Measurements from ENCODE around the gene TRIM39. TPM values are rescaled to one million over a fixed set of nuclear protein-coding genes. Genes with fewer than 3 reads are reported as not detected.

TRIM39 gene
- total RNA-seq, 6 experiments from 2014 or later, result 8.7 to 12.2 (median 10.8) TPM

DNA sequence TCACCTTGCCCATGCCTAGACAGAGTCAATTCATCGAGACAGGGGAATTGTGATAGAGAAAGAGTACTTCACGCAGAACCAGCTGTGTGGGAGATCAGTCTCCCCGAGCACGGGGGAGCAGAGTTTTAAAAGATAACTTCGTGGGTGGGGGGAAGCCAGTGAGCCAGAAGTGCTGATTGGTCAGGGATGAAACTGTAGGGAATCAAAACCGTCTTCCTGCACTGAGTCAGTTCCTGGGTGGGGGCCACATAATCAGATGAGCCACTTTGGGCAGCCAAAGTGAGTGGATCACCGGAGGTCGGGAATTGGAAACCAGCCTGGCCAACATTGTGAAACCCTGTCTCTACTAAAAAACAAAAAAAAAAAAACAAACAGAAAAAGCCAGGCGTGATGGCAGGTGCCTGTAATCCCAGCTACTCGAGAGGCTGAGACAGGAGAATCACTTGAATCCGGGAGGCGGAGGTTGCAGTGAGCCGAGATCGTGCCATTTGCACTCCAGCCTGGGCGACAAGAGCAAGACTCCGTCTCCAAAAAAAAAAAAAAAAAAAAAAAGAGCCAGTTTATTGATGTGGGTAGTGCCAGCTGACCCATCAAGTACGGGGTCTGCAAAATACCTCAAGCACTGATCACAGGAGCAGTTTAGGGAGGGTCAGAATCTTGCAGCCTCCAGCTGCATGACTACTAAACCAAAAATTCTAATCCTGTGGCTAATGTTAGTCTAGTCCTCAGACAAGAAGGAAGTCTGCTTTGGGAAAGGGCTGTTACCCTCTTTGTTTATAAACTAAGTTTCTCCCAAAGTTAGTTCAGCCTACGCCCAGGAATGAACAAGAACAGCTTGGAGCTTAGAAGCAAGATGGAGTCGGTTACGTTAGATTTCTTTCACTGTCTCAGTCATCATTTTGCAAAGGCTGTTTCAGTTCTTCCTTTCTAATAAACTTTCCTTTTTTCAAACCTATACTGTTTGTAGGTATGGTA lies 3.9 kb upstream of the TRIM39 start:
- peaks cover 40% of the 10 kb centered on the region for H3K36me3 Mint-ChIP-seq (ENCODE audit: low read depth)
- peak; percentile 77 for DNase-seq
- peak overlapping the region; percentile 86 for H3K4me3 Mint-ChIP-seq
- H3K27me3 Mint-ChIP-seq (ENCODE audit: insufficient read depth), result no peaks in the 10 kb centered on the region; the same call in none of the 2 replicates
- H3K9me3 Mint-ChIP-seq, result no peaks in the 10 kb centered on the region
- H3K4me1 Mint-ChIP-seq (ENCODE audit: low read depth), result peaks cover 74% of the 10 kb centered on the region
- peak overlapping the region; percentile 85 for H3K27ac Mint-ChIP-seq
- TF ChIP-seq, protein P1, sequence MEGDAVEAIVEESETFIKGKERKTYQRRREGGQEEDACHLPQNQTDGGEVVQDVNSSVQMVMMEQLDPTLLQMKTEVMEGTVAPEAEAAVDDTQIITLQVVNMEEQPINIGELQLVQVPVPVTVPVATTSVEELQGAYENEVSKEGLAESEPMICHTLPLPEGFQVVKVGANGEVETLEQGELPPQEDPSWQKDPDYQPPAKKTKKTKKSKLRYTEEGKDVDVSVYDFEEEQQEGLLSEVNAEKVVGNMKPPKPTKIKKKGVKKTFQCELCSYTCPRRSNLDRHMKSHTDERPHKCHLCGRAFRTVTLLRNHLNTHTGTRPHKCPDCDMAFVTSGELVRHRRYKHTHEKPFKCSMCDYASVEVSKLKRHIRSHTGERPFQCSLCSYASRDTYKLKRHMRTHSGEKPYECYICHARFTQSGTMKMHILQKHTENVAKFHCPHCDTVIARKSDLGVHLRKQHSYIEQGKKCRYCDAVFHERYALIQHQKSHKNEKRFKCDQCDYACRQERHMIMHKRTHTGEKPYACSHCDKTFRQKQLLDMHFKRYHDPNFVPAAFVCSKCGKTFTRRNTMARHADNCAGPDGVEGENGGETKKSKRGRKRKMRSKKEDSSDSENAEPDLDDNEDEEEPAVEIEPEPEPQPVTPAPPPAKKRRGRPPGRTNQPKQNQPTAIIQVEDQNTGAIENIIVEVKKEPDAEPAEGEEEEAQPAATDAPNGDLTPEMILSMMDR (IDR thresholded peaks at IDR 0.05), result no peak

DNA sequence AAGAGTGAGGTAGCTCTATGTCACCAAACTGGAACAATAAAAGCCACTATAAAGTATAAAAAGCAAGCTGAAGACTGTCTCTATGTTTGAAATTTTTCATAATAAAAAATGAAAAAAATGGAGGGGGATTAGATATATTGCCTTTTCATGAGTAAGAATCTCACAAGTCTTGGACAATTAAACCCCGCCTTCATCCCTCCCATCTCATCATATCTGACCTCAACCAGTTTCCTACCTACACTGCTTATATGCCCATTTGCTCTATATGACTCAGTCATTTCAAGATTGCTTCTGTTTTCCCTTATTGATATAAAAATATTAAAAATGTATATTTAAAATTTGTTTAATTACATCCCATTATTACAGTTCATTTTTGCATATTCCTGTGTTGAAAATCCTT lies 2.9 kb upstream of the TRIM39 start:
- H3K4me1 Mint-ChIP-seq (ENCODE audit: low read depth), result peaks cover 75% of the 10 kb centered on the region
- H3K27ac Mint-ChIP-seq, result peak overlapping the region; percentile 85
- TF ChIP-seq, protein P1 (IDR thresholded peaks at IDR 0.05), result no peak
- peaks cover 35% of the 10 kb centered on the region for H3K36me3 Mint-ChIP-seq (ENCODE audit: low read depth)
- H3K27me3 Mint-ChIP-seq (ENCODE audit: insufficient read depth), result no peaks in the 10 kb centered on the region; the same call in none of the 2 replicates
- no peak for DNase-seq
- H3K9me3 Mint-ChIP-seq, result no peaks in the 10 kb centered on the region
- peak overlapping the region; percentile 95 for H3K4me3 Mint-ChIP-seq

DNA sequence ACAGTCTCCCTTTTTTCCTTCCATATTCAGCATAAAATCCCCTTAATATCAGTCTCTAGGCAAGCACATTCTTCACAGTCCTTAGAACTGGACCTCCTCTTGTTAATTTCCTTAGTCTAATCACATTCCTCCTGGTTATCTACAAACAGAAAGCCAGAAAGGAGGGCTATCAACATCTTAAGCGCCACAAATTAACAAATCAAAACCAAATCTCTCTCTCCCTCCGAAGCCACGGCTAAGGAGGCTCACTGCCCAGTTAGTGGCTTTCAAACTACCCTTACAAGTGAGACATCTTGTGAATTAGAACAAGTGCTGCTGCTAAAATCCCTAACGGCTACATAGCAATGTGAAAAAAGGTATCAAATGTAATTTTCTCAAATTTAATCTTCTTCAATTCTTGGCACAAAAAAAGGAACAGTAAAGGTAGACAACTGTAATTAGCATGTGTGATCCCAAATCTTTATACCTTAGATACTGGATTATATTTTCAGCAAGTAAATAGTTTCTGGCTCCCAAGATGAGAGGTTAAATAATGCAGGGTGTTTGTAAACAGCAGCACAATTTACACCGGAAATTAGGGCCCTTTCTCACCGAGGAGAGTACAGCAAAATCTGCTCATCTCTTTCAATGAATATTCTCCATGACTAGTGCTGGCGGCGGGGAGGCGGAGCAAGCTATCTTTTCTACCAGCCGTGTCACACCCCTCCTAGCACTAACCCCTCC lies 1.4 kb upstream of the TRIM39 start:
- Mint-ChIP-seq H3K36me3 (ENCODE audit: low read depth) (peaks cover 30% of the 10 kb centered on the region), H3K27ac (peak overlapping the region; percentile 98), H3K9me3 (no peaks in the 10 kb centered on the region), H3K27me3 (ENCODE audit: insufficient read depth) (no peaks in the 10 kb centered on the region; the same call in none of the 2 replicates), H3K4me3 (peak overlapping the region; percentile 95), H3K4me1 (ENCODE audit: low read depth) (peaks cover 65% of the 10 kb centered on the region)
- DNase-seq, result peak; percentile 56
- TF ChIP-seq, protein P1 (IDR thresholded peaks at IDR 0.05), result no peak

DNA sequence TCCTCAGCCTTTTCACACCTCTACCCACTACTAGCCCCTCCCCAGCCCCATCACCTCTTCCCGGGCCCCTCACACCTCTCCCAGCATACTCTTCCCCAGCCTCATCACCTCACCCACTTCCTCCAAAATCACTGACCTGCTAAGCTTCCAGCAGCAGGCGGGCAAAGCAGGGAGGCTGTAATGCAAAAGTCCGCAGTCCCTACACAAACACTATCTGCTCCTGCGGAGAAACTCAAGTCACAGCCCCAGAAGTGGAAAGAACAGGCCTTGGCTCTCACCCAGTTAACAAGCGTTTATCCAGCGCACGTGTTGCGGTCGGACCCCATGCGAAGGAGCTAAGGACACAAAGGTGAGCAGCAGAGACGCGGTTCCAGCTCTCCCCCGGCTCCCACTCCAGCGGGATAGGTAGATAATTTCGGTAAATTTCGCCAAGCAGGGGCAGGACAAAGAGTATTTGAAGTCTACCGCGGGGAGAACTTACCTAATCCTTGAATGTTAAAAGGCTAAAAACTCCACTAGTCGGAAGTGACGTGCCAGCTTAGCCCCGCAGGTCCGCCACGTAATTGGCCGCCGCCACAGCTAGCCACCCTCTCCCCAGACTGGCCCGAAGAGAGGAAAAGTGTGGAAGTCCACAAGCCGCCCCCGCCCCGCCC lies 728 bp upstream of the TRIM39 start:
- DNase-seq, result peak; percentile 83
- H3K9me3 Mint-ChIP-seq, result no peaks in the 10 kb centered on the region

More for the DNA sequence above, 728 bp upstream of the TRIM39 start:
- Mint-ChIP-seq H3K4me3 (peak overlapping the region; percentile 95), H3K4me1 (ENCODE audit: low read depth) (peaks cover 59% of the 10 kb centered on the region), H3K27me3 (ENCODE audit: insufficient read depth) (no peaks in the 10 kb centered on the region; the same call in none of the 2 replicates), H3K27ac (peak overlapping the region; percentile 98), H3K36me3 (ENCODE audit: low read depth) (peaks cover 33% of the 10 kb centered on the region)
- TF ChIP-seq, protein P1 (IDR thresholded peaks at IDR 0.05), result no peak
